AML-193 (cell line): Measurements from ENCODE around the gene MYOD1.

Experiments
- DNase-seq, 2 experiments: peaks; one replicate each; lab custom pipeline; 2025; lab: John Stamatoyannopoulos, UW

Gene MYOD1

DNA sequence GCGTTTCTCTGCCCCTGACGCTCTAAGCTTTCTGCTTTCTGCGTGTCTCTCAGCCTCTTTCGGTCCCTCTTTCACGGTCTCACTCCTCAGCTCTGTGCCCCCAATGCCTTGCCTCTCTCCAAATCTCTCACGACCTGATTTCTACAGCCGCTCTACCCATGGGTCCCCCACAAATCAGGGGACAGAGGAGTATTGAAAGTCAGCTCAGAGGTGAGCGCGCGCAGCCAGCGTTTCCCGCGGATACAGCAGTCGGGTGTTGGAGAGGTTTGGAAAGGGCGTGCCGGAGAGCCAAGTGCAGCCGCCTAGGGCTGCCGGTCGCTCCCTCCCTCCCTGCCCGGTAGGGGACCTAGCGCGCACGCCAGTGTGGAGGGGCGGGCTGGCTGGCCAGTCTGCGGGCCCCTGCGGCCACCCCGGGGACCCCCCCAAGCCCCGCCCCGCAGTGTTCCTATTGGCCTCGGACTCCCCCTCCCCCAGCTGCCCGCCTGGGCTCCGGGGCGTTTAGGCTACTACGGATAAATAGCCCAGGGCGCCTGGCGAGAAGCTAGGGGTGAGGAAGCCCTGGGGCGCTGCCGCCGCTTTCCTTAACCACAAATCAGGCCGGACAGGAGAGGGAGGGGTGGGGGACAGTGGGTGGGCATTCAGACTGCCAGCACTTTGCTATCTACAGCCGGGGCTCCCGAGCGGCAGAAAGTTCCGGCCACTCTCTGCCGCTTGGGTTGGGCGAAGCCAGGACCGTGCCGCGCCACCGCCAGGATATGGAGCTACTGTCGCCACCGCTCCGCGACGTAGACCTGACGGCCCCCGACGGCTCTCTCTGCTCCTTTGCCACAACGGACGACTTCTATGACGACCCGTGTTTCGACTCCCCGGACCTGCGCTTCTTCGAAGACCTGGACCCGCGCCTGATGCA is at the start of gene MYOD1:
Gene MYOD1 (plus strand): TSS at position 544 of the 910 bp plus-strand sequence. CDS start 212 bp downstream, at position 756.
- DNase-seq, result no peak

DNA sequence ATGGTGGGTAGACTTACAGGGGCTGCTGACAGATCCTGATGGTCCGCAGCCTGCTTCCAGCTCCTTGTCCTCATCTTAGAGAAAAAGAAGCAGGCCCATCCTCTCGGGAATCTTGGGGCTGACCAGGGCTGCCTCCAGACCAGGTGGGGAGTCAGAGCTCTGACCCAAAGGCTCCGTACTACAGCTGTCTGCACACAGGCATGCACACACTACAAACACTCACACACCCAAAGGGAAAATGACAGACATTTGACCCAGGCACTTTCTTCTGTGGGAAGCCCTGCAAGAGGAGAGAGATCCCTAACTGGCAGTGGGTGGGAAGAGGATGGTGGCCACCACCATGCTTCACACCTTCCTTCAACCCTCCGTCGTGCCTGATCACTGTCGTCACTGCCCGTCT is 46.9 kb upstream of the MYOD1 start:
- DNase-seq, result no peak

DNA sequence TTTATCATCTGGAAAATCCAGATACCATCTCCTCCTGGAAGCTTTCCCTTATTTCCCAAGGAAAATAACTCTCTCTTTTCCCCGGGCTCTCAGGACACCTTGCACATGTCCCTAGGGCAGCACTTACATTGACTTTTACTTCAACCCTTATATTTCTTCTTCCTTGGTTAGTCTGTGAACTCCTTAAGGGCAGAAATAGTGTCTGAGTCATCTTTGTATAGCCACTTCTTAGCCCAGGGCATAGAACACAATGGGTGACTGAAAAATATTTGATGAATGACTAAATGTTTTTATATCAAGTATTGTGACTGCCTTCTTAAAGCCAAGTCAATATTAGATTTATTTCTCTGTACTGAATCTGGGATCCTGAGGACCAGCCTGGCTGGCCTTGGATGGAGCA is 45.4 kb upstream of the MYOD1 start:
- DNase-seq, result no peak

DNA sequence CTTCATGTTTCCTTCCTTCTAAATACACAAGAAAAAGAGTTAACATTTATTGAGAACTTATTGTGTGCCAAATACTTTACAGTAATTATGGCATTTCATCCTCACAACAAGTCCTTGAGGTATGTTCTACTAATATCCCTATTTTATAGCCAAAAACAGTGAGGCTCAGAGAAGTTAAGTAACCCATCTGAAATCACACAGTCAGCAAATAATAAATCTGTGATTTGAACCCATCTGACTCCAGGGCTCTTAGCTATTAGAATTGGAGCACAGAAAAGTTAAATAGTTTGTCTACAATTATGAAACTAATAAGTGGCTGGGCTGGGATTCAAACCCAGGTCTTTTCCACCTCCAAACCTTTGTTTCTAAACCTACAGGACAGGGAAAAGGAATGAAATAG is 36.5 kb upstream of the MYOD1 start:
- no peak for DNase-seq

DNA sequence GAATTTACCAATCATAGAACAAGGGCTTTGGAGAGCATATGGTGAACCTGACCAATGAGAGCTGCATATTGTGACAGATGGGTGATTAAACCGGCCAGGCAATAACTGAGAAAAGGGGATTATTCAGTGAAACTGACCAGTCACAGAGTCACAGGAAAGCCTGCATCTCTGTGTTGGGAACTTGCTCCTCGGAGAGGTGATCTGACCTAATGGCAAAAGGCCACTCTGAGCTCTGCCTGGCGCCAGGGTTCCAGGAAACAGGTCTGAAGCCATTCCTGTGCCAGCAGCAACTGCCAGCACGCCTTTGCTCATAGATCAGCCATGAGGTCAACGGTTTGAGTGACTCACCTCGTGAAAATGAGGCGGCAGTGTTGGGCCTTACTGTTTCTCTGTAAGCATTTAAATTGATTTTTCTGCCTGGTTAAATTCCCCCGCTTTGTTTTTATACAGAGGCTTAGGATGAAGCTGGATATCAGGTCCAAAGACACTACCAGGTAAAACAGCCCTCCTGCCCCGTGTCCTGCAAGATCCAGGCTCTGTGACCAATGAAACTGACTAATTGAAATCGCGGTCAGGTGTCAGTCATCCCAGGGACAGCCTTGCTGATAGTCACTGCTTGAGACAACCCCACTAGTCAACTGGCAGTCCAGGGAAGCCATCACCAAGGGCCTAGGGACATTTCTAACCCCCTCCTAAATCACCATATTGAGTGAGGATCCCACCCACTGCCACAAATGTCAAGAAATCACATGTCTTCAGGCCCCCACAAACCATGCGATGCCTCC is 35.8 kb upstream of the MYOD1 start:
- DNase-seq, result no peak

DNA sequence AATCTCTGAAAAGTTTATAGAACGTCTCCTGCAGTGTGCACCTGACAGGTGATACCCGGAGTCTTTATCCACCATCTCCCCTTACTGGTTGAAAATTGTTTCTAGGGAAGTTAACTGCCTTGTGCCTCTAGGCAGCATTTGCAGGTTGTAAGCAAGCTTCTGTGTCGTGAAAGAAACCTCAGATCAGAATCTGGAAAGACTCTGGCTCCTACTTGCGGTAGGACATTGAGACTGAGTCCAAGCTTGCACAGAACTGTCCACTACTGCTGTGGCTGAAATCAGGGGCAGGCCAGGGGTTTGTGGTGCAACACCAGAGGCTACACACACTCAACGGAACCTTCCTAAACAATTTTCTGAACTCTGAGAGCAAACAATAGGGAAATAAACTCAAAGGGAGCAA is 34.8 kb upstream of the MYOD1 start:
- DNase-seq, result no peak

DNA sequence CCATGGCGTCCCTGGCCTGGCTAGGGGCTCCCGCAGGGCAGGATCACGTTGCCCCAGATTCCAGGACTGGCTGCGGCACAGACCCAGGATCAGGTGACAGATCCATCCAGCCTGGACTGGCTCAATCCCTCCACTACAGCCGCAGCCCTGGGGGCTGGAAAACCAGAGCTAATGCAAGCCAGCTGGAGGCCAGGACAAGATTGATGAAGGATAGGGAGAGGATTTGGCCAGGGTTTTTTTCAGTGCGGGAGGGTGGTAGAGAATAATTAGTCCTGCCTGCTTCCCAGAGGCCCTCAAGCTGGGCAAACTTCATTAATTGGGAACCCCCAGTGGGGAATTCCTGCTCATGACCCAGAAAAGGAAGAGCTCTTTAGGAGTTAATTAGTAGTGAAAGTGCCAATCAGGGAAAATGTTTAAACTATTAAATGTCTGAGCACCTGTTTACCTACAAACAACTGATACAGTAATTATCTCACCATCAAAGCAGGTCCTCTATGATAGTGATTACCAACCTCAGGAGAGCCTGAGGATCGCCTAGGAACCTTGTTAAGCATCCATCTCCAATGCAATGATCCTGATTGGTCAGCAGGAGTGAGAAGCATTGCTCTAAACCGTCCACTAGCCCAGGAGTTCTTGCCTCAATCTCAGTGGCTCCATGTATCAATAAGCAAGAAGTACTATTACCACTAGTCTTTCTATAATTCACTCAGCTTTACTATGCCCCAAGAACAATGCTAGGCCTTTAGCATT is 33.0 kb upstream of the MYOD1 start:
- DNase-seq, result no peak

DNA sequence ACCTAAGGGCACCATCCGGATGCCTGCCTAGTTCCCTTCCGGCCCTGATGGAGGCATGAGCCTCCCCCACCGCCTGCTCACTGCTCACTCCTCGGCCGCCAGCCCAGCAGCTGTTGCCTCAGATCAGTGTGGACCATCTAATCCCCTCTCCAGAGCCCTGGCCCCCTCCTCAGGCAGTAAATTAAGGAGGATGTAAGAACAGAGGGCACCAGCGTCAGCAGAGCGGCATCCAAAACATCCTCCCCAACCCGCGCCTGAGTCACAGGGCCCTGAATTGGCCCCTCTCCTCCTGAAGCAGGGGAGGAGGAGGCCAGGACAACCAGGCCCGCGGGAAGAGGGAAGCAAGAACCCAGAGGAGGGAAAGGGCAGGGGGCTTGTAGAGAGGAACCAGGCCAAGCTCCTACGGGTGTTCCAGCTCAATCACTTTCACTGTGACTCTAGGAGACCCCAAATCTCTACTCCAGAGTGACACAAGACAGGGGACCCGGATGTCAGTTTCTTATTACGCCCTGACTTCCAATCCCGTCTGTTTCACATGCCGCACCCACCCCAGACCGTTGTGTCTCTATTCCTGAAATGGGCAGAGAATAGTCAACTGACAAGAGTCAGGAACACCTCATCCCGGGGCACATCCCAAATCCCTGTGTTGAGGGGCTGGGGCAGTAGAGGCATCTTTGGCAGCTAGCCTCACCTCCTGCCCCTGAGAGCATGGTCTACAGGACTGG is 31.3 kb upstream of the MYOD1 start:
- no peak for DNase-seq

DNA sequence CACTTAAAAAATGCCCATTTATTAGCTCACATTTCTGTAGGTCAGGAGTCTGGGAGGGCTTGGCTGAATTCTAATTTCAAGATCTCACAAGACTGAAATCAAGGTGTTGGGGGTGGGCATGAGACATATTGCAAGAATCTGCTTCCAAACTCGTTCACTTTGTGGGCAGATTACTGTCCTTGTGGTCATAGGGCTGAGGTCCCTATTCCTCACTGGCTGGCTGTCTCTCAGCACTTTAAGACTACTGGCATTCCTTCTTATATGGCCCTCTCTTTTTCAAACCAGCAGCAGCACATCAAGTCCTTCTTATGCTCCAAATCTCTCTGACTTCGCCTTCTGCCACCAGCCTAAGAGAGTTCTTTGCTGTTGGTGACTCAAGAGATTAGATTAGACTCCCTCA is 27.8 kb upstream of the MYOD1 start:
- no peak for DNase-seq

DNA sequence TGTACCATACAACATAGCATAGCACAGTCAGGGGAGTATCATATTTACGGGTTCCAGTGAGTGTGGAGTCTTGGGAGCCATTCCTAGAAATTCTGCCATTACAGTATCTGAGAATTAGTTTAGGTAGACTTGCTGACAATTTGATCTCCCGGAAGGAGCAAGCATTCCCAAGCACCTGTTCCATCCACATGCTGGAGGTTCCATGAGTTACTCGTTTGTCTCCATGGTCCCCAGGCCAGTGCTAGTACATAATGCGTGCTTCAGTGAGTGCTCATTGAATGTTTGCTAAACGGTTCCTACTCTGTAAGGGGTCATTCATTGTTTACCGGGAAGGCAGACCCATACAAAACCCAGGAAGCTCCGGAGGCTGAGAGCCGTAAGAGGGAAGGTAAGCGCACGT is 27.4 kb upstream of the MYOD1 start:
- no peak for DNase-seq

DNA sequence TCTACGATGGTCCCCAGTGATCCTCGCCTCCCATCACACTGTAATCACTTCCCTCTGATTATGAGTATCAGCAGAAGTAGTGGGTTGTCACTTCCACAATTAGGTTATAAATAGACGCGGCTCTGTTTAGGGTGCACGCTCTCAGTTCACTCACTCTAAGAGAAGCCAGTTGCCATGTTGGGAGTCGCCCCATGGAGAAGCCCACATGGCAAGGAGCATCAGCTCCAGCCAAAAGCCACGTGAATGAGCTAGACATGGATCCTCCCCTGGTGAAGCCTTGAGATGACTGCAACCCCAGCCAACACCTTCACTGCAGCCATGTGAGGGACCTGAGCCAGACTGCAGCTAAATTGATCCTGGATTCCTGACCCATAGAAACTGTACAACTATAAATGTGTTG is 26.4 kb upstream of the MYOD1 start:
- DNase-seq, result no peak

DNA sequence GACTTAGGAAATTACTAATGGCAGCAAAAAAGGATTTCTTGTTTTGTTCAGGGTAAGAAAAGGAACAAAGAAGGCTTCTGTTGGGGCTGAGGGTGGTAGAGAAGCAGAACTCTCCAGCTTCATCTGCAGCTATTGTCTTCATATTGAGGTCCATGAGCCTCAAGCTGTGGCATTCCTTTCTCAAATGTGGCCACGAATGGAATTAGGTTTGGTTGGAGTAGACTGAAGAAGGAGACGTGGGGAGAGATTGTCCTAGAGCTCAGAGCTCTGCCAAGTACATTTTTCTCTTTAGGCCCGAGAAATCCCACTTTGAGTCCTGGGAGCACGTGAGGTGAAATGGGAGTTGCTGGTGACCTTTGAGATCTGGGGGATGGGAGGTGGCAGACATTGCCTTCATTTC is 25.8 kb upstream of the MYOD1 start:
- no peak for DNase-seq

DNA sequence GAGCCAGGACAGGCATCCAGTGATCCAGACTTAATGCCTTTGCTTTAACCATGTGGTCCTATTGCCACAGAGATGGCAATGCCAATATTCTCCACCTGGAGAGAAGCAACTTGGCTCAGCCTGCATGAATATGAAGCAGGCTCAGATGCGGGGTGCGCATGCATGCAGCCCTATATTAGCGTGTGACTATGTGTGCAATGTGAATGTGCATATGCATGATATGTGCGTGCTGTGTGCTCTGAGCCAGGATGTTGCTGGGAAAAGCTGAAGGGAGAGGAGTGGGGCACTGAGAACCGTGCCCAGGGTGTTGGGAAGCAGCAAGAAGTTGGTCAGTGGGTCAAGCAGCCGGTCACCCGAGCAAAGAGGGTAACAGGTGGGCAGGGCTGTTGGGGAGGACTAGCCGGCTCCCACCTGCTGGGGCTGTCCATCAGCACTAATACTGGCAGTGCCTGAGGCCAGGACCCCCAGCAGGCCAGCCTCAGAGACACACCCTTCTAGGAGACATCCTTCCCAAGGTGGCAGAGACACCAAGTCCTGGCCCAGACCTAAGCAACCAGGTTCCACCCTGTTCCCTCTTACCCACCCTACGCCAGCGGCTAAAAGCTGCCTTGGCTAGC is 24.8 kb upstream of the MYOD1 start:
- no peak for DNase-seq

DNA sequence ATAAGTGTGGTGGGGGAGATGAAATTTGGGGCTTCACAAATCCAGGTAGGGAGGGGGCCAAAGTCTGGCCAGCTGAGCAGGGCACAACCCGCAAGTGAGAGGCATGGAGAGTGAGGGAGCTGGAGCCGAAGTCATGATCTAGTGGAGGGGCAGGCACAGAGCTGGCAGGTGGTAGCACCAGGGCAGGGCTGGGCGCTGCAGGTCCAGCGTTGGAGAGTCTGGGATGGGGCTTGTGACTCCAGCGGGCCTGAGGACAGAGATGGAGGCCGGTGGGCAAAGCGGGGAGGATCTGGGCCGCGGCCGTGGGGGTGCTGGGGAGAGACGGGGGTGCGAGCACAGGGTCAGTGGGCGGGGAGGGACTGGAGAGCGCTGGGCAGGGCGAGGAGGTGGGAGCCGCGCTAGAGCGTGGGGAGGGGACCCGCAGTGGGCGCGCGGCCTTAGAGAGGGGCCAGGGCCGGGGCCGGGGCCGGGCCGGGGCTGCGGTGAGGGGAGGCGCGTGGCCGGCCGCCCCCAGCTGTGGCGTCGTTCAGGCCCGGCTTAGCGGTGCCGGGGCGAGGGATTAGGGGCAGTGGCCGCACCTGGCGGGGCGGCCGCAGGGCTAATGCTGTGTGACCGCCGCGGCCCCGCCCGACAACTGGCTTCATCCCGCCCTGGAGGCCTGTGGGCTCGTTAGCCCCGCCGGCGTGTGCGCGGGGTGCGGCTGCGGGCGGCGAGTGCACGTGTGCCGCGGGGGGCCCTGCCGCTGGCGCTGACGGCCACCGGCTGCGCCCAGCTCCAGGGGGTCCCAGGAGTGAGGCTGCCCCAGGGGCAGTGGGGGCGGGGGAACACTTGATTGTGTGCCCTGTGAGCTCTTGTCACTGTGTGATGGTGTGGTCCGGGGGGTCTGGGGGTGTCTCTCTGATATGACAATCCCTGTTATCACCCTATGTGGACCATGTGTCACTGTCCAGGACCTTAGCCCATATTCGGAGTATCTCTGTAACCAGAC is 23.6 kb upstream of the MYOD1 start:
- no peak for DNase-seq

DNA sequence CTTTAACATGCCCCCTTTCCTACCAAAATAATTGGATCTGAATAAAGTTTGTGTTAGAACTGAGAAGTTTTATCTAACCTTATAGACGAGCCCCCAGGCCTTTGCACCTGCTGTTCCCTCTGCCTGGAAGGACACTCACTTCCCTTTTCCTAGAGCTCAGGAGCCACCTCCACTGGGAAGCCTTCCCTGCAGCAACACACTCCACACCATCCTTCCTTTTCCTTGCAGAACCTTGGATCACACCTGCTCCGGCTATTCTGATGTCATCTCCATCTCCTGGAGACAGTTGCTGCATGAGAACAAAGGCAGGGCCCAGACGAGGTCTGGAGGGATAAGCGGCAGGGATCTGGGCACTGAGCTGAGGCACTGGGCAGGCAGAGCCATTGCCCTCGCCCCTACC is 22.6 kb upstream of the MYOD1 start:
- DNase-seq, result no peak

DNA sequence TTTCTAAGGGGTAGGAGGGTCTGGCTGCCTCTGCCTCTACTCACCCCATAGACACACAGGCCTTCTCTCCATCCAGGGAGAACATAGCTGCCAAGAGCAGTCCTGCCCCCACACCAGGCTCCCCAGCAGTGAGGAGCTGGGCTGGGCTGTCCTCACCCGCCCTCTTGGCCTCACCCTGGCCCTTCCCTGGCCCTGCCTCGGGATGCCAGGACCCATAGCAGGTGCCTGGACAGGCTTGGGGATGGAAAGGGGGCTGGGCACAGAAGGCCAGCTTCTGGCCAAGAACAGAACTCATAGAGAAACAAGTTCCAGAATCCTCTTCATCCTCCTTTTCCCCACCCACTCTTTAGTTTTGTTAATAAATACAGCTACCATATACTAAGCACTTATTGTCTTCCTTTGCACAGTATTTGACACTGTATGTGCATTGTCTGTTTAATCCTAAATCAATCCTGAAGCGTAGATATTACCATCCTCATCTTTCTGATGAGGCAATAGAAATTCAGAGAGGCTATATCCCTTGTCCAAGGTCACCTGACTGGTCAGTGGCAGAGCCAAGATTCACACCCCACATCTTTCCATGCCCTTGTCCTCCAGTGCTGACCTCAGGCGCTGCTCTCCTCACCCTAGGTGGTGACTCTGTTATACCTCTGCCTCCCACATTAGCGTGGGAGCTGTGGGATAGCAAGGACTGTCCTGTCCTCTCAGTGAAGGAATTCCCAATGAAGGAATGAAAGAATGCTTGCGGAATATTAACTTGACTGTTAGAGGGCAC is 22.0 kb upstream of the MYOD1 start:
- no peak for DNase-seq

DNA sequence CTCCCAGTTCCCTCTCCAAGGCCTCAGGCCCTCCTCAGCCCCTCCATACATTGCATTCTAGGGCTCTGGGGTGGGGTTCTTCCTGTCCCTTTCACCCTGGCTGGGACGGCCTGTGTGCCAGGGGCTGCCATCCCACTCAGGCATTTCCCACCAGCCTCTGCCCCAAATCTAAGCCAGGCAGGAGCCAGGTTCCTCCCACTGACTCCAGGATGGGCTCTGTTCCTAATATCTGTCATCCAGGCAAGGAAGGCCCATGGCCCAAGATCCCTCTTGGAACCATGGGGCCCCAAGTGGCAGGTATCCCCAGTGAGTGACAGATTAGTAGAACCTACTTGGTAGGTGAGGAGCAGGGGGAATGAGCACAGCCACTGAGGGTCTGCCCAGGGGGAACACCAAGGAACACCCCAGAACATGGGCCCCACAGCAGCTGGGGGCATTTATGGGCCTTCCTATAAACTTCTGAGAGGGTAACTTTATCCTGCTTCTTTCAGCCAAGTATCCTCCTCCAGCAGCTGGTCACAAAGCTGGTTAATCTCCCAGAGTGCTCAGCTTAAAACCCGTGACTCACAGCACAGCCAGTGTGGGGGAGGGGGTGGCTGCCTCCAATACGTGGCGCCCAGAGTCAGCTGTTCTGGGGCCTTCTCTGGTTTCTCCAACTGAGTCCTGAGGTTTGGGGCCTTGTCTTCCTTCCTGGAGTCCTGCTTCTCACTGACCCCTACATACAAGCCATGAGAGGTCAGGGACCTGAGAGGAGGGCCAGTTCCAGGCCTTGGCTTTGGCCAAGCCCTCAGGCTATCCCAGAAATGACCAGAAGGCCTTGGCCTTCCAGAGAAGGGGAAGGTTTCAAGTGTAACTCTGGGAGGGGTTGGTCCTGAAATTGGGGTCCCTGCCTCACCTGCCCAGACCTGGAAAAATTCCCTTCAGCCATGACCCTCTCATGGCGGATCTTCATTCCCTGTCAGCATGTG is 19.9 kb upstream of the MYOD1 start:
- DNase-seq, result no peak

DNA sequence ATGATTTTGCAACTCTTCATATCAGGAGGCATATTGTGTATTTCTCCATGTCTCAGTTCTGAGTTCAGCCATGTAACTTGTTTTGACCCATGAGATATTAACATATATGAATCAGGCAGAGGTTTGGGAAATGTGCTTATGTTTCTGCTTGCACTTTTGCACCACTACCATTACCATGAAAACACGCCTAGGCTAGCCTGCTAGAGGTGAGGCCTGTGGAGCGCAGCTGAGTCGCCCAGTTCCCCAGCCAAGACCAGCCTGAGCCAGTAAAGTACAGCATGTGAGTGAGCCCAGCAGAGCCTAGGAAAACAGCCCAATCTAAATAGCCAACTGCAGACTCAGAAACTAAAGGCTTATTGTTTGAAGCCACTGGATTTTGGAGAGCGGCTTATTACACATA is 18.4 kb upstream of the MYOD1 start:
- DNase-seq, result no peak
